DMS79 (cell line): ENCODE measurements around the gene CDC27.
"Not testable (repeated sequence)": the region's sequence is repeated elsewhere in the genome, so short reads cannot be mapped to it uniquely, and the experiment has no call there.

ENCODE experiments used
- DNase-seq: peaks from one replicate; lab custom pipeline; 2025; lab: John Stamatoyannopoulos, UW

CDC27 gene

GRCh38 chr17:47193931-47194511 is 4.9 kb upstream of the CDC27 start:
- DNase-seq = no peak

- DNase-seq = peak; percentile 93
Observed at GRCh38 chr17:47192554-47192953, 3.5 kb upstream of the CDC27 start.

- no peak for DNase-seq
Observed at GRCh38 chr17:47190770-47191169, 1.7 kb upstream of the CDC27 start.

GRCh38 chr17:47190243-47190642 is 1.1 kb upstream of the CDC27 start:
- no peak for DNase-seq

GRCh38 chr17:47189732-47190237 is 690 bp upstream of the CDC27 start:
- no peak for DNase-seq

GRCh38 chr17:47188271-47188875 is 722 bp downstream of the CDC27 start:
- DNase-seq = no peak

GRCh38 chr17:47184681-47185080 is 4.4 kb downstream of the CDC27 start:
- DNase-seq = no peak

- DNase-seq = not testable (repeated sequence)
Observed at GRCh38 chr17:47180988-47181387, 8.1 kb downstream of the CDC27 start.

- no peak for DNase-seq
Observed at GRCh38 chr17:47180337-47180736, 8.8 kb downstream of the CDC27 start.

GRCh38 chr17:47179141-47179540 is 10.0 kb downstream of the CDC27 start:
- no peak for DNase-seq

- DNase-seq = no peak
Observed at GRCh38 chr17:47177261-47177660, 11.8 kb downstream of the CDC27 start.

- no peak for DNase-seq
Observed at GRCh38 chr17:47176389-47176826, 12.7 kb downstream of the CDC27 start.

GRCh38 chr17:47174823-47175222 is 14.3 kb downstream of the CDC27 start:
- not testable (repeated sequence) for DNase-seq

- DNase-seq = no peak
Observed at GRCh38 chr17:47172696-47173565, 16.2 kb downstream of the CDC27 start.

- no peak for DNase-seq
Observed at GRCh38 chr17:47170710-47171109, 18.4 kb downstream of the CDC27 start.

GRCh38 chr17:47168896-47169295 is 20.2 kb downstream of the CDC27 start:
- not testable (repeated sequence) for DNase-seq

GRCh38 chr17:47166854-47167253 is 22.2 kb downstream of the CDC27 start:
- not testable (repeated sequence) for DNase-seq

- DNase-seq = no peak
Observed at GRCh38 chr17:47165137-47165536, 24.0 kb downstream of the CDC27 start.

GRCh38 chr17:47164263-47164662 is 24.8 kb downstream of the CDC27 start:
- no peak for DNase-seq

- no peak for DNase-seq
Observed at GRCh38 chr17:47162013-47162622, 27.0 kb downstream of the CDC27 start.

- no peak for DNase-seq
Observed at GRCh38 chr17:47159315-47159714, 29.8 kb downstream of the CDC27 start.

GRCh38 chr17:47145351-47145750 is 43.7 kb downstream of the CDC27 start:
- no peak for DNase-seq
